BLaER1 treated with 17β-estradiol and CSF1 and Interleukin-3, amounts not matched to agents 10 nM and 100 nM (cell line): ENCODE measurements around the gene TRAF3IP1.

Experiments used
- H3K27ac ChIP-seq, 11 experiments: shearing (Covaris generic); formaldehyde crosslinking; 2 replicates each; pipeline ENCODE4 v1.8.1; 2022
- H3K27me3 ChIP-seq, 11 experiments: shearing (Covaris generic); formaldehyde crosslinking; 2 replicates each; pipeline ENCODE4 v1.8.1; 2022
- H3K36me3 ChIP-seq, 11 experiments: shearing (Covaris generic); formaldehyde crosslinking; 2 replicates each; pipeline ENCODE4 v1.8.1; 2022
- H3K4me1 ChIP-seq, 10 experiments: shearing (Covaris generic); formaldehyde crosslinking; 2 replicates each; pipeline ENCODE4 v1.8.1; 2022
- H3K4me2 ChIP-seq, 11 experiments: shearing (Covaris generic); formaldehyde crosslinking; 2 replicates each; pipeline ENCODE4 v1.8.1; 2022
- H3K4me3 ChIP-seq, 10 experiments: shearing (Covaris generic); formaldehyde crosslinking; 2 replicates each; pipeline ENCODE4 v1.8.1; 2022
- H3K9ac ChIP-seq, 11 experiments: shearing (Covaris generic); formaldehyde crosslinking; 2 replicates each; pipeline ENCODE4 v1.8.1; 2022
- H3K9me3 ChIP-seq, 11 experiments: shearing (Covaris generic); formaldehyde crosslinking; replicated peaks in 1 of 11; 2 replicates each; pipeline ENCODE4 v1.8.1; 2022
- H4K20me1 ChIP-seq, 11 experiments: shearing (Covaris generic); formaldehyde crosslinking; 2 replicates each; pipeline ENCODE4 v1.8.1; 2022
- Cebpa-rat ChIP-seq, 11 experiments: shearing (Covaris generic); IDR thresholded peaks; 2 replicates each; pipeline ENCODE4 v1.8.1; 2022

Gene TRAF3IP1

GRCh38 chr2:238346544-238346943 lies 26.2 kb downstream of the TRAF3IP1 start:
- H3K4me2 ChIP-seq = peak overlapping the region in 6 of 11 experiments; percentile 8 to 30 (median 17); a peak in 7 of 22 replicates
- H4K20me1 ChIP-seq = peaks cover 0 to 6% (median 0%) of the 10 kb centered on the region in 11 experiments; a peak in 2 of 22 replicates
- H3K4me3 ChIP-seq = no peak overlapping the region
- peaks cover 7 to 43% (median 23%) of the 10 kb centered on the region in 11 experiments; a peak in 20 of 22 replicates for H3K36me3 ChIP-seq
- TF ChIP-seq Cebpa-rat (IDR thresholded peaks at IDR 0.05) = no peak
- H3K9ac ChIP-seq = peak overlapping the region in 2 of 11 experiments; percentile 2 to 31; a peak in 3 of 22 replicates
- no peaks in the 10 kb centered on the region for H3K9me3 ChIP-seq
- no peak overlapping the region for H3K27ac ChIP-seq
- H3K27me3 ChIP-seq = no peaks in the 10 kb centered on the region
- peaks cover 0 to 11% (median 8%) of the 10 kb centered on the region in 10 experiments; a peak in 12 of 20 replicates for H3K4me1 ChIP-seq

GRCh38 chr2:238350150-238350897 lies 30.0 kb downstream of the TRAF3IP1 start:
- TF ChIP-seq Cebpa-rat (IDR thresholded peaks at IDR 0.05) = no peak
- H3K4me1 ChIP-seq = peaks cover 0 to 11% (median 8%) of the 10 kb centered on the region in 10 experiments; a peak in 11 of 20 replicates
- no peak overlapping the region for H3K4me2 ChIP-seq
- H3K27ac ChIP-seq = no peak overlapping the region
- H3K36me3 ChIP-seq = peaks cover 15 to 61% (median 32%) of the 10 kb centered on the region in 11 experiments; a peak in 21 of 22 replicates
- H3K4me3 ChIP-seq = no peak overlapping the region
- H3K27me3 ChIP-seq = no peaks in the 10 kb centered on the region
- H4K20me1 ChIP-seq = peaks cover 0 to 6% (median 0%) of the 10 kb centered on the region in 11 experiments; a peak in 2 of 22 replicates
- H3K9me3 ChIP-seq = no peaks in the 10 kb centered on the region
- no peak overlapping the region for H3K9ac ChIP-seq

- Histone ChIP-seq H3K9ac (no peak overlapping the region), H3K9me3 (no peaks in the 10 kb centered on the region), H3K4me3 (no peak overlapping the region), H3K27me3 (no peaks in the 10 kb centered on the region), H4K20me1 (peaks cover 0 to 6% (median 0%) of the 10 kb centered on the region in 11 experiments; a peak in 2 of 22 replicates), H3K36me3 (peaks cover 16 to 70% (median 36%) of the 10 kb centered on the region in 11 experiments; a peak in 21 of 22 replicates), H3K4me2 (no peak overlapping the region), H3K4me1 (peaks cover 0 to 7% (median 5%) of the 10 kb centered on the region in 10 experiments; a peak in 11 of 20 replicates), H3K27ac (no peak overlapping the region)
- TF ChIP-seq Cebpa-rat (IDR thresholded peaks at IDR 0.05) = no peak
Measured at GRCh38 chr2:238351315-238351714, 31.0 kb downstream of the TRAF3IP1 start.

- Histone ChIP-seq H3K9ac (no peak overlapping the region), H3K4me2 (no peak overlapping the region), H3K27me3 (no peaks in the 10 kb centered on the region), H3K36me3 (peaks cover 18 to 78% (median 39%) of the 10 kb centered on the region in 11 experiments; a peak in 21 of 22 replicates), H3K9me3 (no peaks in the 10 kb centered on the region), H3K4me3 (no peak overlapping the region), H3K27ac (no peak overlapping the region), H4K20me1 (peaks cover 0 to 6% (median 0%) of the 10 kb centered on the region in 11 experiments; a peak in 1 of 22 replicates), H3K4me1 (no peaks in the 10 kb centered on the region)
- TF ChIP-seq Cebpa-rat (IDR thresholded peaks at IDR 0.05) = no peak
Measured at GRCh38 chr2:238352361-238352760, 32.0 kb downstream of the TRAF3IP1 start.

GRCh38 chr2:238358769-238359168 lies 38.5 kb downstream of the TRAF3IP1 start:
- Histone ChIP-seq H3K4me2 (no peak overlapping the region), H3K4me3 (no peak overlapping the region), H3K4me1 (no peaks in the 10 kb centered on the region), H3K36me3 (peaks cover 26 to 77% (median 46%) of the 10 kb centered on the region in 11 experiments; a peak in 20 of 22 replicates), H3K9ac (no peak overlapping the region), H3K27me3 (no peaks in the 10 kb centered on the region), H3K9me3 (no peaks in the 10 kb centered on the region), H4K20me1 (no peaks in the 10 kb centered on the region), H3K27ac (no peak overlapping the region)
- TF ChIP-seq Cebpa-rat (IDR thresholded peaks at IDR 0.05) = no peak

- Histone ChIP-seq H4K20me1 (no peaks in the 10 kb centered on the region), H3K9ac (no peak overlapping the region), H3K4me3 (no peak overlapping the region), H3K9me3 (no peaks in the 10 kb centered on the region), H3K36me3 (peaks cover 22 to 71% (median 42%) of the 10 kb centered on the region in 11 experiments; a peak in 19 of 22 replicates), H3K4me1 (no peaks in the 10 kb centered on the region), H3K27me3 (no peaks in the 10 kb centered on the region), H3K27ac (no peak overlapping the region), H3K4me2 (no peak overlapping the region)
- no peak for TF ChIP-seq Cebpa-rat (IDR thresholded peaks at IDR 0.05)
Measured at GRCh38 chr2:238359403-238359802, 39.1 kb downstream of the TRAF3IP1 start.

- H3K9ac ChIP-seq = no peak overlapping the region
- H4K20me1 ChIP-seq = no peaks in the 10 kb centered on the region
- H3K27me3 ChIP-seq = no peaks in the 10 kb centered on the region
- no peaks in the 10 kb centered on the region for H3K9me3 ChIP-seq
- H3K27ac ChIP-seq = no peak overlapping the region
- no peak overlapping the region for H3K4me3 ChIP-seq
- peaks cover 11 to 52% (median 31%) of the 10 kb centered on the region in 11 experiments; a peak in 17 of 22 replicates for H3K36me3 ChIP-seq
- H3K4me2 ChIP-seq = no peak overlapping the region
- no peaks in the 10 kb centered on the region for H3K4me1 ChIP-seq
- TF ChIP-seq Cebpa-rat (IDR thresholded peaks at IDR 0.05) = no peak
Measured at GRCh38 chr2:238361877-238362276, 41.6 kb downstream of the TRAF3IP1 start.

GRCh38 chr2:238362626-238363025 lies 42.3 kb downstream of the TRAF3IP1 start:
- no peak for TF ChIP-seq Cebpa-rat (IDR thresholded peaks at IDR 0.05)
- Histone ChIP-seq H3K36me3 (peaks cover 11 to 50% (median 27%) of the 10 kb centered on the region in 11 experiments; a peak in 16 of 22 replicates), H3K9ac (no peak overlapping the region), H4K20me1 (no peaks in the 10 kb centered on the region), H3K27ac (no peak overlapping the region), H3K27me3 (no peaks in the 10 kb centered on the region), H3K9me3 (no peaks in the 10 kb centered on the region), H3K4me2 (no peak overlapping the region), H3K4me1 (peaks cover 0 to 4% (median 0%) of the 10 kb centered on the region in 10 experiments; a peak in 2 of 20 replicates), H3K4me3 (no peak overlapping the region)

- Histone ChIP-seq H3K27ac (no peak overlapping the region), H3K36me3 (no peaks in the 10 kb centered on the region), H3K9ac (no peak overlapping the region), H3K4me2 (no peak overlapping the region), H3K9me3 (peaks cover 0 to 14% (median 7%) of the 10 kb centered on the region in 11 experiments; a peak in 9 of 22 replicates), H3K27me3 (no peaks in the 10 kb centered on the region), H4K20me1 (no peaks in the 10 kb centered on the region), H3K4me3 (no peak overlapping the region), H3K4me1 (peaks cover 0 to 4% (median 0%) of the 10 kb centered on the region in 10 experiments; a peak in 2 of 20 replicates)
- no peak for TF ChIP-seq Cebpa-rat (IDR thresholded peaks at IDR 0.05)
Measured at GRCh38 chr2:238369591-238370040, 49.3 kb downstream of the TRAF3IP1 start.
